ENCODE data around the gene TAOK3. TPM values are rescaled to one million over a fixed set of nuclear protein-coding genes. Genes with fewer than 3 reads are reported as not detected.

The TAOK3 gene
- total and polyA plus RNA-seq, 4 donors, result 6.7 to 28.6 (median 19.5) TPM

GRCh38 chr12:118342090-118342489 is 30.6 kb downstream of the TAOK3 start:
- TF ChIP-seq TAF1 (conservative IDR thresholded peaks at IDR 0.05) (no peak), RXRA (IDR thresholded peaks at IDR 0.05) (no peak)
- Histone ChIP-seq H3K9me3 (ENCODE audit: control insufficient read depth in 4 of 4, low read length in 3 of 4) (no peaks in the 10 kb centered on the region), H3K4me3 (ENCODE audit: low read depth in 1 of 3, low read length in 3 of 3) (no peak overlapping the region), H3K27ac (ENCODE audit: low read depth in 1 of 2, low read length in 2 of 2) (no peak overlapping the region), H3K27me3 (ENCODE audit: control insufficient read depth in 4 of 4, insufficient read depth in 4 of 4, low read length in 3 of 4) (no peaks in the 10 kb centered on the region), H3K4me1 (ENCODE audit: control insufficient read depth in 4 of 4, insufficient read depth in 4 of 4, low read length in 3 of 4) (no peaks in the 10 kb centered on the region), H3K36me3 (ENCODE audit: control insufficient read depth in 4 of 4, insufficient read depth in 3 of 4, low read depth in 1 of 4, low read length in 3 of 4) (no peaks in the 10 kb centered on the region), H3K9ac (ENCODE audit: low read depth in 1 of 2, low read length in 2 of 2) (no peak overlapping the region)
- DNase-seq (ENCODE audit: low spot score), result no peak
- 40% methylated on average over 2 of the region's 2 CpGs for WGBS

- Histone ChIP-seq H3K9ac (ENCODE audit: low read depth in 1 of 2, low read length in 2 of 2) (no peak overlapping the region), H3K4me3 (ENCODE audit: low read depth in 1 of 3, low read length in 3 of 3) (no peak overlapping the region), H3K36me3 (ENCODE audit: control insufficient read depth in 4 of 4, insufficient read depth in 3 of 4, low read depth in 1 of 4, low read length in 3 of 4) (no peaks in the 10 kb centered on the region), H3K27me3 (ENCODE audit: control insufficient read depth in 4 of 4, insufficient read depth in 4 of 4, low read length in 3 of 4) (no peaks in the 10 kb centered on the region), H3K27ac (ENCODE audit: low read depth in 1 of 2, low read length in 2 of 2) (no peak overlapping the region), H3K4me1 (ENCODE audit: control insufficient read depth in 4 of 4, insufficient read depth in 4 of 4, low read length in 3 of 4) (peaks cover 0 to 1% (median 0%) of the 10 kb centered on the region in 4 donors), H3K9me3 (ENCODE audit: control insufficient read depth in 4 of 4, low read length in 3 of 4) (no peaks in the 10 kb centered on the region)
- TF ChIP-seq RXRA (IDR thresholded peaks at IDR 0.05), result no peak
- TF ChIP-seq JUND (IDR thresholded peaks at IDR 0.05), result no peak
- no peak for TF ChIP-seq RAD21 (IDR thresholded peaks at IDR 0.05)
- TF ChIP-seq, protein P1, sequence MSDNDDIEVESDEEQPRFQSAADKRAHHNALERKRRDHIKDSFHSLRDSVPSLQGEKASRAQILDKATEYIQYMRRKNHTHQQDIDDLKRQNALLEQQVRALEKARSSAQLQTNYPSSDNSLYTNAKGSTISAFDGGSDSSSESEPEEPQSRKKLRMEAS (IDR thresholded peaks at IDR 0.05), result no peak
- no peak for TF ChIP-seq EGR1 (IDR thresholded peaks at IDR 0.05; ENCODE audit: low read depth in 2 of 2)
- no peak for TF ChIP-seq FOXA1 (IDR thresholded peaks at IDR 0.05)
- no peak for TF ChIP-seq FOXA2 (IDR thresholded peaks at IDR 0.05)
- TF ChIP-seq, protein P2, sequence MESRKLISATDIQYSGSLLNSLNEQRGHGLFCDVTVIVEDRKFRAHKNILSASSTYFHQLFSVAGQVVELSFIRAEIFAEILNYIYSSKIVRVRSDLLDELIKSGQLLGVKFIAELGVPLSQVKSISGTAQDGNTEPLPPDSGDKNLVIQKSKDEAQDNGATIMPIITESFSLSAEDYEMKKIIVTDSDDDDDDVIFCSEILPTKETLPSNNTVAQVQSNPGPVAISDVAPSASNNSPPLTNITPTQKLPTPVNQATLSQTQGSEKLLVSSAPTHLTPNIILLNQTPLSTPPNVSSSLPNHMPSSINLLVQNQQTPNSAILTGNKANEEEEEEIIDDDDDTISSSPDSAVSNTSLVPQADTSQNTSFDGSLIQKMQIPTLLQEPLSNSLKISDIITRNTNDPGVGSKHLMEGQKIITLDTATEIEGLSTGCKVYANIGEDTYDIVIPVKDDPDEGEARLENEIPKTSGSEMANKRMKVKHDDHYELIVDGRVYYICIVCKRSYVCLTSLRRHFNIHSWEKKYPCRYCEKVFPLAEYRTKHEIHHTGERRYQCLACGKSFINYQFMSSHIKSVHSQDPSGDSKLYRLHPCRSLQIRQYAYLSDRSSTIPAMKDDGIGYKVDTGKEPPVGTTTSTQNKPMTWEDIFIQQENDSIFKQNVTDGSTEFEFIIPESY (IDR thresholded peaks at IDR 0.05), result no peak
- no peak for TF ChIP-seq HNF4A (conservative IDR thresholded peaks at IDR 0.05)
- TF ChIP-seq, protein P3, sequence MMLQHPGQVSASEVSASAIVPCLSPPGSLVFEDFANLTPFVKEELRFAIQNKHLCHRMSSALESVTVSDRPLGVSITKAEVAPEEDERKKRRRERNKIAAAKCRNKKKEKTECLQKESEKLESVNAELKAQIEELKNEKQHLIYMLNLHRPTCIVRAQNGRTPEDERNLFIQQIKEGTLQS (IDR thresholded peaks at IDR 0.05), result no peak
- no peak for TF ChIP-seq TAF1 (conservative IDR thresholded peaks at IDR 0.05)
- WGBS, result 81% methylated on average over 6 of the region's 6 CpGs
- no peak for DNase-seq (ENCODE audit: low spot score)
Observed at GRCh38 chr12:118337194-118337838, 35.4 kb downstream of the TAOK3 start.

GRCh38 chr12:118336123-118336522 is 36.6 kb downstream of the TAOK3 start:
- no peaks in the 10 kb centered on the region for H3K9me3 ChIP-seq (ENCODE audit: control insufficient read depth in 4 of 4, low read length in 3 of 4)
- no peak for DNase-seq (ENCODE audit: low spot score)
- no peaks in the 10 kb centered on the region for H3K36me3 ChIP-seq (ENCODE audit: control insufficient read depth in 4 of 4, insufficient read depth in 3 of 4, low read depth in 1 of 4, low read length in 3 of 4)
- WGBS, result 66% methylated on average over 2 of the region's 2 CpGs
- H3K4me3 ChIP-seq (ENCODE audit: low read depth in 1 of 3, low read length in 3 of 3), result no peak overlapping the region
- no peaks in the 10 kb centered on the region for H3K27me3 ChIP-seq (ENCODE audit: control insufficient read depth in 4 of 4, insufficient read depth in 4 of 4, low read length in 3 of 4)
- no peak overlapping the region for H3K9ac ChIP-seq (ENCODE audit: low read depth in 1 of 2, low read length in 2 of 2)
- H3K27ac ChIP-seq (ENCODE audit: low read depth in 1 of 2, low read length in 2 of 2), result no peak overlapping the region
- H3K4me1 ChIP-seq (ENCODE audit: control insufficient read depth in 4 of 4, insufficient read depth in 4 of 4, low read length in 3 of 4), result peaks cover 0 to 1% (median 0%) of the 10 kb centered on the region in 4 donors
- TF ChIP-seq CTCF (IDR thresholded peaks at IDR 0.05; ENCODE audit: low read depth, low read length, missing input control), result no peak
- no peak for TF ChIP-seq REST (IDR thresholded peaks at IDR 0.05)
- TF ChIP-seq, protein P3 (IDR thresholded peaks at IDR 0.05), result no peak
- TF ChIP-seq, protein P2 (IDR thresholded peaks at IDR 0.05), result no peak
- no peak for TF ChIP-seq RAD21 (IDR thresholded peaks at IDR 0.05)
- TF ChIP-seq RXRA (IDR thresholded peaks at IDR 0.05), result no peak
- no peak for TF ChIP-seq JUND (IDR thresholded peaks at IDR 0.05)
- no peak for TF ChIP-seq FOXA2 (IDR thresholded peaks at IDR 0.05)
- no peak for TF ChIP-seq EGR1 (IDR thresholded peaks at IDR 0.05; ENCODE audit: low read depth in 2 of 2)
- TF ChIP-seq TAF1 (conservative IDR thresholded peaks at IDR 0.05), result no peak
- no peak for TF ChIP-seq GABPA (IDR thresholded peaks at IDR 0.05 in 1 of 2, conservative IDR thresholded peaks at IDR 0.05 in 1 of 2)
- TF ChIP-seq NR2F2 (IDR thresholded peaks at IDR 0.05), result no peak
- no peak for TF ChIP-seq YY1 (IDR thresholded peaks at IDR 0.05)
